SJSA1 (cell line): ENCODE results near the gene TEF. TPM values are rescaled to one million over a fixed set of nuclear protein-coding genes. Genes with fewer than 3 reads are reported as not detected.
"Not testable (repeated sequence)": the region's sequence is repeated elsewhere in the genome, so short reads cannot be mapped to it uniquely, and the experiment has no call there.

Source experiments
- DNase-seq, 2 experiments: peaks; one replicate each; pipeline ENCODE4 v3.0.0-alpha.2; 2015 to 2020; ENCODE audit warnings: low spot score in 2 of 2, low read depth in 1 of 2
- H3K27ac ChIP-seq: fragments of 250-450 bp; sonication (Bioruptor Pico); 2 replicates; pipeline ENCODE4 v1.5.1; 2020; ENCODE audit warnings: mild to moderate bottlenecking, moderate library complexity
- H3K27me3 ChIP-seq: fragments of 250-450 bp; sonication (Bioruptor Pico); replicated peaks from 2 replicates; pipeline ENCODE4 v1.5.1; 2020; ENCODE audit warnings: mild to moderate bottlenecking, moderate library complexity
- H3K36me3 ChIP-seq: fragments of 250-450 bp; sonication (Bioruptor Pico); 2 replicates; pipeline ENCODE4 v1.5.1; 2020; ENCODE audit warnings: mild to moderate bottlenecking
- H3K4me1 ChIP-seq: fragments of 250-450 bp; sonication (Bioruptor Pico); replicated peaks from 2 replicates; pipeline ENCODE4 v1.6.1; 2021; ENCODE audit warnings: mild to moderate bottlenecking
- H3K4me3 ChIP-seq: fragments of 250-450 bp; sonication (Bioruptor Pico); 2 replicates; pipeline ENCODE4 v1.5.1; 2020; ENCODE audit warnings: mild to moderate bottlenecking
- H3K9me3 ChIP-seq: fragments of 250-450 bp; sonication (Bioruptor Pico); replicated peaks from 2 replicates; pipeline ENCODE4 v1.5.1; 2020; ENCODE audit warnings: mild to moderate bottlenecking
- total RNA-seq: library from RNA; depleted of rRNA; stranded (reverse); fragments of >200 nt; shearing (Covaris generic); gene quantifications from 2 replicates; pipeline ENCODE4 v1.2.3, GENCODE V29; 2014

The TEF gene
- total RNA-seq, 1 experiment from 2014 or later = 9.4 TPM

- peaks cover 62% of the 10 kb centered on the region for H3K36me3 ChIP-seq
- DNase-seq, H3K27me3 ChIP-seq, H3K4me1 ChIP-seq, H3K9me3 ChIP-seq, H3K27ac ChIP-seq, H3K4me3 ChIP-seq: not testable (repeated sequence)
These were observed 52.7 kb downstream of the TEF start for GRCh38 chr22:41434361-41435003.

DNA sequence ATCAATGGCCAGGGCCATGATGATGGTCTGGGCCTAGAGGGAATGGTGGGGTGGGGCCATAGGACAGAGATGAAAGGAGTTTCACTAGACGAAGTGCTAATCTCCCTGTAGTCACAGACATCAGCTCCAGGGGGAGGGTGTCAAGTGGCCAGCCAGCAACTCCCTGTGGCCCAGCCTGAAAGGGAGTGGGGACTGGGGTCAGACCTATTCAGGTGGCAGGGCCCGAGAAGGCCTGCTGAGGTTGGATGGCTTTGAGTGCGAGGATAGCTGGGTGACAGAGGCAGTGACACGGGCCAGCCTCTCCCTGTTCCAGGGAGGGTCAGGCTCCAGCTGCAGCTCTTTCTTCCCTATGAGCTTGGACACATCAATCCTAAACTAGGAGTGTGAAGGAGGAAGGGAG is 53.8 kb downstream of the TEF start:
- no peaks in the 10 kb centered on the region for H3K4me1 ChIP-seq
- no peaks in the 10 kb centered on the region for H3K27me3 ChIP-seq
- H3K27ac ChIP-seq = no peak overlapping the region
- no peaks in the 10 kb centered on the region for H3K9me3 ChIP-seq
- no peak overlapping the region for H3K4me3 ChIP-seq
- peaks cover 70% of the 10 kb centered on the region for H3K36me3 ChIP-seq
- DNase-seq = no peak

DNA sequence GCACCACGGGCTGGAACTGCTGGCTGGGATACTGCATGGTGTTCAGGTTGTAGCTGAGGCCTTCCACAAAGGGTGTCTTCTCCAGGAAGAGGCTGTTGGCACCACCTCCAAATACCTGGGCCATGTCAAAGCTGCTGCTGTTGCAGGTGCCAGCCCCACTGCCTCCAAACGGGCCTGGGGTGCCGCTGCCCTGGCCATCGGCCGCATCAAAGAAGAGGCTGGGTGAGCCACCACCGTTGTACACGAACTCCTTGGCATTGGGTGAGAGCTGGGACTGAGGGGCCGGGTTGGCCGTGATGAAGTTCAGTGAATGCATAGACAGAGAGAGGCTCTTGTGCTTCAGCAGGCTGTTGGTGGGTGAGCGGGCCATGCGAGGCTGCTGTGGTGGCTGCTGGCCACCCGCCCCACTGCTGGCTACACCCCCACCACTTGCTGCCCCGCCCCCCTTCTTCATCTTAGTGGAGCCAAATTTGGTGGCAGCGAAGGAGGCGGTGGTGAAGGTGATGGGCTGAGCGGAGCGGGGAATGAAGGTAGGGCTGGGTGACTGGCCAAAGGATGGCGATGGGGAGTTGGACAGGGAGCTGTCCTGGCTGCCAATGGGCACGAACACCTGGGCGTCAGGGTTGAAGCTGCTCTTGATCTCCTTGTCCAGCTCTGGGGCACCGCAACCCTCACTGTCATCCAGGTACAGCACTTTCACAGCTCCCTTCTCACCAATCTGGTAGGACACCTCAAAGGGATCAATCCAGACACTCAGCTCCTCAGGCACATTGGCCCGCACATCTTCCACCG is 54.8 kb downstream of the TEF start:
- no peak for DNase-seq
- no peaks in the 10 kb centered on the region for H3K4me1 ChIP-seq
- H3K9me3 ChIP-seq = no peaks in the 10 kb centered on the region
- no peak overlapping the region for H3K4me3 ChIP-seq
- H3K27me3 ChIP-seq = no peaks in the 10 kb centered on the region
- H3K27ac ChIP-seq = no peak overlapping the region
- H3K36me3 ChIP-seq = peaks cover 74% of the 10 kb centered on the region

DNA sequence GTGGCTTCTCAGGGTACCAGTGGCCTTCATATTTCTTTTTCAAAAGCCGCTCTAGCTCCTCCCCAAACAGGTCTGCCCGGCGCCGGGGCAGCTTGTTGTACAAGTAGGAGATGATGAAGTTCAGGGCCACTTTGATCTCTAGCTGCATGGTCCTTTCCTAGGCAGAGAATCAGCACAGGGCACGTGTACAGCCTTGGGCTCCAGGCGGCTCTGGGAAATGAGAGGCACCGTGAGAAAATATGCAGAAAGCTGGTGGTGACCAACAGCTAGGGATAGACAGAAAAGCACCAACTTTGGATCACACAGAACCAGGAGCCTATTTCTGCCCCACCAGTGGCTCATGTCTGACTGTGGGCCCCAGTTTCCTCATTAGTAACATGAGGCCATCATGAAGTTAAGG is 55.5 kb downstream of the TEF start:
- Histone ChIP-seq H3K27me3 (no peaks in the 10 kb centered on the region), H3K4me3 (no peak overlapping the region), H3K4me1 (no peaks in the 10 kb centered on the region), H3K27ac (no peak overlapping the region), H3K36me3 (peaks cover 72% of the 10 kb centered on the region), H3K9me3 (no peaks in the 10 kb centered on the region)
- DNase-seq = no peak

DNA sequence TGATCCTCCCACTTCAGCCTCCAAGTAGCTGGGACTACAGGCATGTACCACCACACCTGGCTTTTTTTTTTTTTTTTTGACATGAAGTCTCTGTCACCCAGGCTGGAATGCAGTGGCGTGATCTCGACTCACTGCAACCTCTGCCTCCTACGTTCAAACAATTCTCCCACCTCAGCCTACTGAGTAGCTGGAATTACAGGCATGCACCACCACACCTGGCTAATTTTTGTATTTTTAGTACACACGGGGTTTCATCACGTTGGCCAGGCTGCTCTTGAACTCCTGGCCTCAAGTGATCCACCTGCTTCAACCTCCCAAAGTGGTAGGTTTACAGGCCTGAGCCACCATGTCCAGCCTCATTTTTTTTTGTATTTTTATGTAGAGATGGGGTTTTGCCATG is 58.8 kb downstream of the TEF start:
- not testable (repeated sequence) for DNase-seq, H3K4me1 ChIP-seq, H3K9me3 ChIP-seq, H3K27me3 ChIP-seq, H3K4me3 ChIP-seq, H3K27ac ChIP-seq
- peaks cover 71% of the 10 kb centered on the region for H3K36me3 ChIP-seq

- Histone ChIP-seq H3K4me1 (0 out of 2 replicates have a peak, but pooled peaks cover 4% of the 10 kb centered on the region), H3K9me3 (no peaks in the 10 kb centered on the region), H3K27ac (no peak overlapping the region), H3K4me3 (no peak overlapping the region), H3K36me3 (peaks cover 52% of the 10 kb centered on the region), H3K27me3 (no peaks in the 10 kb centered on the region)
- DNase-seq = no peak
These were observed 60.6 kb downstream of the TEF start for GRCh38 chr22:41442240-41442792.

GRCh38 chr22:41444360-41445128 is 62.8 kb downstream of the TEF start:
- H3K27me3 ChIP-seq = no peaks in the 10 kb centered on the region
- no peaks in the 10 kb centered on the region for H3K9me3 ChIP-seq
- peaks cover 40% of the 10 kb centered on the region for H3K36me3 ChIP-seq
- peak overlapping the region; percentile 62 for H3K4me3 ChIP-seq
- no peak overlapping the region for H3K27ac ChIP-seq
- 0 out of 2 replicates have a peak, but pooled peaks cover 4% of the 10 kb centered on the region for H3K4me1 ChIP-seq
- peak; percentile 90 to 96 for DNase-seq

- peak overlapping the region; percentile 62 for H3K4me3 ChIP-seq
- H3K9me3 ChIP-seq = no peaks in the 10 kb centered on the region
- no peaks in the 10 kb centered on the region for H3K27me3 ChIP-seq
- peak in 1 of 2 experiments; percentile 51 for DNase-seq
- 0 out of 2 replicates have a peak, but pooled peaks cover 4% of the 10 kb centered on the region for H3K4me1 ChIP-seq
- 0 out of 2 replicates have a peak overlapping the region, but pooled peaks have one; percentile 44 for H3K27ac ChIP-seq
- peaks cover 35% of the 10 kb centered on the region for H3K36me3 ChIP-seq
These were observed 63.7 kb downstream of the TEF start for GRCh38 chr22:41445129-41446056.

GRCh38 chr22:41446057-41446501 is 64.3 kb downstream of the TEF start:
- peak in 1 of 2 experiments; percentile 31 for DNase-seq
- 0 out of 2 replicates have a peak, but pooled peaks cover 4% of the 10 kb centered on the region for H3K4me1 ChIP-seq
- H3K36me3 ChIP-seq = peaks cover 29% of the 10 kb centered on the region
- no peaks in the 10 kb centered on the region for H3K9me3 ChIP-seq
- peak overlapping the region; percentile 62 for H3K4me3 ChIP-seq
- H3K27me3 ChIP-seq = no peaks in the 10 kb centered on the region
- H3K27ac ChIP-seq = peak overlapping the region; percentile 44

DNA sequence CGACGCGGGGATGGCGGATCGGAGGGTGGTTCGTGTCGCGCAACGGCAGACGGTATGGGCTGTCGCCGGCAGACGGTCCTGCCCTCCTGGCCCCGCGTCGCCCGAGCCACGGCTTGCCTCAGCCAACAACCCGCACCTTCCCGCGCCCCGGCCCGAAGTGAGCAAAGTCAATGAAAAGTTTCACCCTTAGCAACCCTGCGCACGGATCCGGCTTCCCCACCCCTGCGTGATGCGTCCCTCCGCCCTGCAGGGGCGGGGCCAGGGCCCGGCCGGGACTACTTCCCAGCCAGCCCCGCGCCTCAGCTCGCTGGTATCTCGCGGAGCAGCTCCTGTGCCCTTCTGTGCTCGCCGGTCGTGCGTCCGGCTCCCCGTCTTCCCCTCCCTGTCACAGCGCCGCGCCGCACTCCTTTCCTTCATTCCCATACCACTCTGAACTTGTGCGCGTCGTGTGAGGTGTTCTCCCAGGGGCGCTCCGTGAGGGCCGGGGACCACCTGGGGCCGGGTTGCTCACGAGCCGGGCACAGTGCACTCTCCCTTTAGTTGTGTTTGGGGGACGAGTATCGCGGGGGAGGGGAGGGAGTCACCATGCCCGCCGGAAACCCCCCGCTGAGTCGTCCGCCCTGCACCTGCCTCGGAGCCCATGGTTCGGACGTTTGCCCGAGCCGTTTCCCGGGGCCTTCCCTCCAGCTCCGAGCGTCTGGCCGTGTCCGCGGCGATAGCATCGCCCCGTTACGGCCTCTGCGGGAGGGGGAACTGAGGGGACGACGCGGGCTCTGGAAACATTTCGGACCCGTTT is 65.1 kb downstream of the TEF start, which contains the start of gene TOB2:
Gene TOB2 (minus strand): TSS at position 163 of the 796 bp plus-strand sequence. CDS start 9,456 bp downstream, outside the sequence.
- H3K4me1 ChIP-seq = 0 out of 2 replicates have a peak, but pooled peaks cover 4% of the 10 kb centered on the region
- H3K36me3 ChIP-seq = peaks cover 25% of the 10 kb centered on the region
- peak within 1 kb of the TSS; percentile 62 for H3K4me3 ChIP-seq
- H3K9me3 ChIP-seq = no peaks in the 10 kb centered on the region
- H3K27ac ChIP-seq = peak within 1 kb of the TSS; percentile 44
- DNase-seq = peak; percentile 94 to 95
- H3K27me3 ChIP-seq = no peaks in the 10 kb centered on the region

DNA sequence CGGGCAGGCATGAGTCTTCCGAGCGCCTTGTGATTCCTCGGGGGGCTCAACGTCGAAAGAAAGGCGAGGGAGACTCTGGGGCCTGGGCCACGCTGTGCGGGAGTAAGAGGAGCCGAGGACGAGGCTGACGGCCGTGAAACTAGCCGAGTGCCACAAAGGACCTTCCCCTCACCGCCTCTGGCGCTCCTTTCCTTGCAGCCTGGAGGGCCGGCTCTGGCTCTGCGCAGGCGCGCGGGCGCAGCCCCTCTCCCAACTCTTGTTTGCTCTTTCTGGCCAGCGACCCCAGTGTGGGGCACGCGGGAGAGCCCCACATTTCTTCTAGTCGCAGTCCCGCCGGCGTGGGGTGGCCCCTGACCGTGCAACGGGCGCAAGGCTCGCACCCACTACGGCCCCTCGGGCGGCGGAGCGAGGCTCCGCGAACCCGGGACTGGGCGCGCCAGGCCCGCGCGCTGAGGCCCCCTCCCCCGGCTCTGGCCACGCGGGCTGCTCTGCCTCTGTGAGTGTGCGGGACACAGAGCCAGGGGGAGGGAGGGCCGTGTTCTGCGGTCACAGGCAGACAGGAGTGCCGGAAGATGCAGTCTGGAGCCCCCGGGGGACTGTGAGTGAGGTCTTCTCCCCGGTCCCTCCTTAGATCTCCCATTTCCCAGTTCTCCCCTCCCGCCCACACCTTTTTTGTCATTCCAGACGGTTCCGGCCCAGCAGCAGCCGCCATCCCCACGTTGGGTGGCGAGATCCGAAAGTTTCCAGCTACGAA is 65.9 kb downstream of the TEF start:
- Histone ChIP-seq H3K9me3 (no peaks in the 10 kb centered on the region), H3K27me3 (no peaks in the 10 kb centered on the region), H3K4me1 (0 out of 2 replicates have a peak, but pooled peaks cover 4% of the 10 kb centered on the region), H3K36me3 (peaks cover 18% of the 10 kb centered on the region), H3K27ac (peak overlapping the region; percentile 34), H3K4me3 (peak overlapping the region; percentile 62)
- peak; percentile 67 to 73 for DNase-seq
